ENCODE results near the gene UNC45A. TPM values are rescaled to one million over a fixed set of nuclear protein-coding genes. Genes with fewer than 3 reads are reported as not detected.
A peak's percentile ranks its signal among the peaks of the same experiment; 100 is the strongest.

UNC45A gene
- total and polyA plus RNA-seq, 9 donors: 26.2 to 75.6 (median 53.2) TPM

DNA sequence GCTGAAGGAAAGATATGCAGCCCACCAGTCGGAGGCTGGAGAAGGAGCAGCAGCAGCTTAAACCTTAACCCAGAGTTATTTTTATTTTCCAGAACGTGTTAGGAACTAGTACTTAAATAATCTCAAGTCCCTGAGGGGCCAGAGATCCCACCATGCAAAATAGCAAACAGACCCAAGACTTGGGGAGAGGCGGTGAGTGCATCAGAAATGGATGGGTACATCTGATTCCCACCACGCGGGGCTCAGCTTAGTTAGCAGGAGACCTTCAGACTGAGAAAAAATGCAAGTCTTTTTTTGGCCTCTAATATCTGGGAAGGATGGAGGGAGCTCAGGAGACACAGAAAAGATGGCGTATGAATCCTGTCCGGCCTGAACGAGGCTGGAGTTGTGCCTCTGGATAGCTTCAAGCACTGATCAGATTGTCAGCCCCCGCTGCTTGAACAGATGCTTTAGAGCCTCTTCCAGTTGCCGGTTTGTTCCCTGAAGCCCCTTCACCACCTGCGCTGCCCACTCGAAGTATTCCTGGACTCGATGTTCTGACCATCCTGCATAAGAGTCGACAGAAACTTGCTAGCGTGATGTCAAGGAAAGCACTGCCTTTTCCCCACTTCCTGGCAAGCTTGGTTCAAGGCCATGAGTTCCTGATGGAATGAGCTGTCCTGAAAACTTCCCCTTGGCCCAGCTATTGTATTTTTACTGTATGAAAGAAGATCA lies 4.1 kb upstream of the UNC45A start:
- Histone ChIP-seq H3K36me3 (no peaks in the 10 kb centered on the region), H3K9me3 (no peaks in the 10 kb centered on the region), H3K4me3 (peak overlapping the region; percentile 1), H3K27me3 (no peaks in the 10 kb centered on the region), H3K4me1 (ENCODE audit: insufficient read depth) (peaks cover 15% of the 10 kb centered on the region), H3K27ac (peak overlapping the region; percentile 76 to 81)
- TF ChIP-seq POLR2A (IDR thresholded peaks at IDR 0.05): no peak
- TF ChIP-seq EP300 (IDR thresholded peaks at IDR 0.05): no peak
- no peak for TF ChIP-seq CTCF (IDR thresholded peaks at IDR 0.05)
- intact Hi-C loops (cut with DNase I): no loop called here
- DNase-seq: peak in 3 of 5 donors; percentile 41 to 60 (median 48)
- WGBS, 3 donors: 25 to 53% (median 36%) methylated on average over 15 of the region's 15 CpGs

- Histone ChIP-seq H3K4me3 (peak overlapping the region; percentile 69), H3K27me3 (no peaks in the 10 kb centered on the region), H3K9me3 (no peaks in the 10 kb centered on the region), H3K36me3 (no peaks in the 10 kb centered on the region), H3K27ac (peak overlapping the region; percentile 76 to 81), H3K4me1 (ENCODE audit: insufficient read depth) (peaks cover 18% of the 10 kb centered on the region)
- intact Hi-C loops (cut with DNase I): no loop called here
- WGBS, 3 donors: 25 to 39% (median 32%) methylated on average over 6 of the region's 6 CpGs
- DNase-seq: no peak
- TF ChIP-seq EP300 (IDR thresholded peaks at IDR 0.05): no peak
- no peak for TF ChIP-seq CTCF (IDR thresholded peaks at IDR 0.05)
- no peak for TF ChIP-seq POLR2A (IDR thresholded peaks at IDR 0.05)
These were observed 3.6 kb upstream of the UNC45A start for GRCh38 chr15:90931575-90931827.

DNA sequence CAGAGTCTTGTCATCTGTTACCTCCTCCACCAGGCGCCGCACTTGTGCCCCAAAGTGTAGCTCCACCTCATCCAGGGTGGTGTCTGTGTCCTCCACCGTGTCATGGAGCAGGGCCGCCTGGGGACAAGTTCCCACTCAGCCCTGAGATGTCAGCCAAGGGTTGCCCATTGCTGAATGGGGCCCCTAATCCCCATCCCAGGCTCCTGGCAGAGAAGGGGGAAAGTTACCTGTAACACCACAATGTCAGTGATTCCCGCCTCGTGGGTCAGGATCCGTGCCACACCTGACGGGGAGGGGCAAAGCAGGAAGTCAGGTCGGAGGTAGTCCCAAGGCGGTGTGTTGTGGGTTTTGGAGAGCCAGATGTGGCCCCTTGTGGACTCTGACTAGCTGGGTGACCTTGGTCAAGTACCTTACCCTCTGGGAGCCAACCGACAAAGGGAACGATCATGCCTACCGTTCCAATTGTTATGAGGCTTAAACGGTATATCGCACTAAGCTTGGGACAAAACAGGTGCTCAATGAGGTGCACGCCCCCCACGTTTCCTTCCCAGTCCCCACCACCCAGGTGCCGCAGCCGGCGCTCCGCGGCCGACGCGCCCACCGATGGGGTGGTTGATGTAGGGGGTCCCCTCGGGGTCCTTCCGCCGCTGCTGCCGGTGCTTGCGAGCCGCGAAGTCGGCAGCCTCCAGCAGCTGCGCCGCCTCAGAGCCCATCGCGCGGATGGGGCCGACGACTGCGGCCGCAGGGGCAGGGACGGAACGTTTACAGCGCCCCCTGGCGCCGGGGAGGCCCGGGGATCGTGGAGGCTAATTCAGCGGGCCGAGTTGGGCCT lies 3.0 kb upstream of the UNC45A start, which contains the start of gene HDDC3:
HDDC3 (minus strand) TSS at position 722 of the 832 bp plus-strand sequence; CDS start at position 713, 9 bp downstream.
- H3K27me3 ChIP-seq: no peaks in the 10 kb centered on the region
- WGBS, 3 donors: 2 to 4% (median 3%) methylated on average over 37 to 52 of the region's 52 CpGs
- peaks cover 18% of the 10 kb centered on the region for H3K4me1 ChIP-seq (ENCODE audit: insufficient read depth)
- no peaks in the 10 kb centered on the region for H3K9me3 ChIP-seq
- no peaks in the 10 kb centered on the region for H3K36me3 ChIP-seq
- H3K27ac ChIP-seq: peak within 1 kb of the TSS; percentile 76 to 81
- intact Hi-C loops (cut with DNase I): no loop called here
- H3K4me3 ChIP-seq: peak within 1 kb of the TSS; percentile 69
- DNase-seq: peak; percentile 85 to 96 (median 92)
- no peak for TF ChIP-seq EP300 (IDR thresholded peaks at IDR 0.05)
- peak; percentile 88 to 91 (median 90) for TF ChIP-seq CTCF (IDR thresholded peaks at IDR 0.05)
- TF ChIP-seq POLR2A (IDR thresholded peaks at IDR 0.05): peak; percentile 38

DNA sequence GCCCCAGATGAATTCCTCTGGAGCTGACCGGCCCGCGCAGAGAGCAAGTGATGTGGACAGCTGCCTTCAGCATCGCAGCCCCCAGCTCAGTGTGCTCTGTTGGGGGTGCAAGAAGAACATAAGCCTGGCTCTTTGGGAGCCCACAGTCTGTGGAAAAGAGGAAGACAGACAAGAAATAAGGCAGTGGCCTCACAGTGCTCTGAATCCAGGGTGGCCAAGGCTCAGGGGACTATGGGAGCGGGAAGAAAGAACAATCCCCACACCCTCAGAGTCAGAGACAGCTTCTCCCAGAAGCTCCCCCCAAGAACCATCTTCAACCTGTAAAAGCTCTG lies 2.5 kb upstream of the UNC45A start:
- H3K36me3 ChIP-seq: no peaks in the 10 kb centered on the region
- H3K4me1 ChIP-seq (ENCODE audit: insufficient read depth): peaks cover 18% of the 10 kb centered on the region
- DNase-seq: no peak
- 19 to 20% (median 20%) methylated on average over 5 of the region's 5 CpGs for WGBS, 3 donors
- H3K27ac ChIP-seq: peak overlapping the region in 1 of 2 donors; percentile 81
- peak overlapping the region; percentile 69 for H3K4me3 ChIP-seq
- H3K9me3 ChIP-seq: no peaks in the 10 kb centered on the region
- intact Hi-C loops (cut with DNase I): no loop called here
- TF ChIP-seq EP300 (IDR thresholded peaks at IDR 0.05) (no peak), POLR2A (IDR thresholded peaks at IDR 0.05) (no peak), CTCF (IDR thresholded peaks at IDR 0.05) (no peak)
- H3K27me3 ChIP-seq: no peaks in the 10 kb centered on the region

Data from ovary (tissue), 9 donors.